ENCODE data around the gene DNAJC6. TPM values are rescaled to one million over a fixed set of nuclear protein-coding genes. Genes with fewer than 3 reads are reported as not detected.
A peak's percentile ranks its signal among the peaks of the same experiment; 100 is the strongest.
"Not testable (repeated sequence)": the region's sequence is repeated elsewhere in the genome, so short reads cannot be mapped to it uniquely, and the experiment has no call there.

DNAJC6 gene
- total RNA-seq, 1 experiment from 2014 or later, result 15.6 TPM

DNA sequence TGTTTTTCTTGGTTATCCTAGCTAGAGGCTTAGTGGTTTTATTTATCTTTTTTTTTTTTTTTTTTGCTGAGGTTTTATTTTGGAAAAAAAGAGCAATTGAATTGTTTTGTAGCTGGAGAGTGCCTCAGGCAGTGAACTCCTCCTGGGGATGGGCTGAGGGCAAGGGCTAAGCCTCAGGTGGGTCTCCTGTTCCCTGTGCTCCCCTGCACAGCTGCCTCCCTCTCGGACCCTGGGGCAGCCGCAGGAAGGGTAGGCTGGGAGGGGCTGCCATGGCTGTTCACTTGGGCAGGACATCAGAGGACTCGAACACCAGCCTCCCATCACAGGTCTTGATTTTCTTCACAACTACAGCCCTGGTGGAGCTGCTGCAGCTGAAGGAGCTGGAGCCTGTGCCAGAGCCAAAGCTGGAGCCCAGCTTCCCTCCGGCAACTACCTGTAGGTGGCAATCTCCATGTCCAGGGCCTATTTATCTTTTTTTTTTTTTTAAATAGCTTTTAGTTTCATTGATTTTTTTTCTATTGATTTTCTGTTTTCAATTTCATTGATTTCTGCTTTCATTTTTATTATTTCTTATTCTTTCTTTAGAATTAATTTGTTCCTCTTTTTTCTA, 140.0 kb downstream of the DNAJC6 start:
- Histone ChIP-seq H3K27me3 (ENCODE audit: insufficient read depth, low read depth) (no peaks in the 10 kb centered on the region), H3K9me2 (ENCODE audit: insufficient read depth) (no peaks in the 10 kb centered on the region; the same call in 1 of the 2 replicates), H3K9me3 (ENCODE audit: insufficient read depth, low read depth) (no peaks in the 10 kb centered on the region), H3K27ac (no peak overlapping the region), H4K20me1 (ENCODE audit: insufficient read depth) (no peaks in the 10 kb centered on the region), H3K4me3 (no peak overlapping the region), H3K36me3 (ENCODE audit: low read depth) (no peaks in the 10 kb centered on the region), H3F3A (ENCODE audit: insufficient read depth, low read depth) (no peaks in the 10 kb centered on the region), H3K4me1 (replicated peaks; ENCODE audit: insufficient read depth) (no peaks in the 10 kb centered on the region), H3K4me2 (no peak overlapping the region), H2AFZ (no peak overlapping the region), H3K79me2 (ENCODE audit: low read depth) (no peaks in the 10 kb centered on the region)
- no TSS peak for BruUV-seq (replicated peaks)
- TF ChIP-seq CTCF (conservative IDR thresholded peaks at IDR 0.05) (peak; percentile 46; the same call in 1 of the 2 replicates), EZH2 (IDR thresholded peaks at IDR 0.05; ENCODE audit: low read depth) (no peak)
- ChIA-PET CTCF (interaction anchor here (1.1 kb wide), 1 partner anchor 10 kb away, joined by 4 read pairs; no protein-coding TSS in a partner anchor), POLR2A (ENCODE audit: unreplicated experiment) (interaction anchor here (0.6 kb wide), 2 partner anchors 14 to 26 kb away, joined by 12 to 22 read pairs; no protein-coding TSS in a partner anchor)
- no peak for DNase-seq
- intact Hi-C loops (cut with micrococcal nuclease; ENCODE audit: unreplicated experiment), result no loop called here

DNA sequence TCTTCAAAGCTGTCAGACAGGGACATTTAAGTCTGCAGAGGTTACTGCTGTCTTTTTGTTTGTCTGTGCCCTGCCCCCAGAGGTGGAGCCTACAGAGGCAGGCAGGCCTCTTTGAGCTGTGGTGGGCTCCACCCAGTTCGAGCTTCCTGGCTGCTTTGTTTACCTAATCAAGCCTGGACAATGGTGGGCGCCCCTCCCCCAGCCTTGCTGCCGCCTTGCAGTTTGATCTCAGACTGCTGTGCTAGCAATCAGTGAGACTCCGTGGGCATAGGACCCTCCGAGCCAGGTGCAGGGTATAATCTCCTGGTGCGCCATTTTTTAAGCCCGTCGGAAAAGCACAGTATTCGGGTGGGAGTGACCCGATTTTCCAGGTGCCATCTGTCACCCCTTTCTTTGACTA, 146.3 kb downstream of the DNAJC6 start:
- CTCF ChIA-PET; H3K4me1 ChIP-seq (replicated peaks; ENCODE audit: insufficient read depth); H3K27ac ChIP-seq; H3K4me3 ChIP-seq; H3F3A ChIP-seq (ENCODE audit: insufficient read depth, low read depth); POLR2A ChIA-PET (ENCODE audit: unreplicated experiment); H3K36me3 ChIP-seq (ENCODE audit: low read depth); BruUV-seq (replicated peaks); H3K9me2 ChIP-seq (ENCODE audit: insufficient read depth); intact Hi-C loops (cut with micrococcal nuclease; ENCODE audit: unreplicated experiment); H3K9me3 ChIP-seq (ENCODE audit: insufficient read depth, low read depth); H3K27me3 ChIP-seq (ENCODE audit: insufficient read depth, low read depth); H2AFZ ChIP-seq; H3K79me2 ChIP-seq (ENCODE audit: low read depth); H3K4me2 ChIP-seq; DNase-seq; H4K20me1 ChIP-seq (ENCODE audit: insufficient read depth): not testable (repeated sequence)

DNA sequence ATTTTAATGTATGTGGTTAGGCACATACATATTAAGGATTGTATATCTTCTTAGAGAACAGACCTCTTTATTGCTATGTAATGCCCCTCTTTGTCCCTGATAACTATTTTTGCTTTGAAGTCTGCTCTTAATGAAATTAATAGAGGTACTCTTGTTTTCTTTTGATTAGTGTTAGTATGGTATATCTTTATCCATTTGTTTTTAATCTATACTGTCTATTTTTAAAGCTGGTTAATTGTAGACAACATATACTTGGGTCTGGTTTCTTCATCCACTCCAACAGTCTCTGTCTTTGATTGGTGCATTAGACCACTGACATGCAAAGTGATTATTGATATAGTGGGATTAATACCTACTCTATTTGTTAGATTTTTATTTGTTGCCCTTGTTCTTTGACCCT, 147.1 kb downstream of the DNAJC6 start:
- Histone ChIP-seq H3F3A (ENCODE audit: insufficient read depth, low read depth) (no peaks in the 10 kb centered on the region), H3K36me3 (ENCODE audit: low read depth) (no peaks in the 10 kb centered on the region), H3K79me2 (ENCODE audit: low read depth) (no peaks in the 10 kb centered on the region), H3K9me2 (ENCODE audit: insufficient read depth) (no peaks in the 10 kb centered on the region), H3K27ac (no peak overlapping the region), H2AFZ (no peak overlapping the region), H4K20me1 (ENCODE audit: insufficient read depth) (no peaks in the 10 kb centered on the region), H3K4me3 (no peak overlapping the region), H3K9me3 (ENCODE audit: insufficient read depth, low read depth) (no peaks in the 10 kb centered on the region), H3K4me2 (no peak overlapping the region), H3K27me3 (ENCODE audit: insufficient read depth, low read depth) (no peaks in the 10 kb centered on the region), H3K4me1 (replicated peaks; ENCODE audit: insufficient read depth) (no peaks in the 10 kb centered on the region)
- no peak for TF ChIP-seq CTCF (conservative IDR thresholded peaks at IDR 0.05)
- TF ChIP-seq EZH2 (IDR thresholded peaks at IDR 0.05; ENCODE audit: low read depth), result no peak
- BruUV-seq (replicated peaks), result no TSS peak
- CTCF ChIA-PET, result no interaction called here
- intact Hi-C loops (cut with micrococcal nuclease; ENCODE audit: unreplicated experiment), result no loop called here
- POLR2A ChIA-PET (ENCODE audit: unreplicated experiment), result no interaction called here
- DNase-seq, result no peak

DNA sequence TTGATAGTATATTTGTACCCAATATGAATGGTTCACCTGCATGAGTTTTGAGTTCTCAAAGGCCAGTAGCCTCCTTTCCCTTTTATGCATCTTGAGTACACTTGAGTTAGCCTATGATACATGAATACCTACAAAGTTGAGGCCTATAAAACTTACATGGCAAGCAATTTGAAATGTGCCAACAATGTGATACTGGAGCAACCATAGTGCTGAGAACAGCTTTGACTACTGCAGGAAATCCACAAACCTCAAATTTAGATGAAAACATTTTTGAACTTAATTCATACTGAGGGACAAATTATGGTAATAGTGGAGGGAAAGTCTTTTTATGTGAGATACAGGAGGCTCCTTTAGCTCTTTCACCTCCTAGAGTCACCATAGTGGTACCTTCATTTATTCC, 148.5 kb downstream of the DNAJC6 start:
- Histone ChIP-seq H4K20me1 (ENCODE audit: insufficient read depth) (no peaks in the 10 kb centered on the region), H2AFZ (no peak overlapping the region), H3K4me1 (replicated peaks; ENCODE audit: insufficient read depth) (no peaks in the 10 kb centered on the region), H3K9me3 (ENCODE audit: insufficient read depth, low read depth) (no peaks in the 10 kb centered on the region), H3K27ac (no peak overlapping the region), H3K79me2 (ENCODE audit: low read depth) (no peaks in the 10 kb centered on the region), H3K36me3 (ENCODE audit: low read depth) (no peaks in the 10 kb centered on the region), H3K9me2 (ENCODE audit: insufficient read depth) (no peaks in the 10 kb centered on the region), H3K27me3 (ENCODE audit: insufficient read depth, low read depth) (no peaks in the 10 kb centered on the region), H3K4me2 (no peak overlapping the region), H3K4me3 (no peak overlapping the region), H3F3A (ENCODE audit: insufficient read depth, low read depth) (no peaks in the 10 kb centered on the region)
- BruUV-seq (replicated peaks), result no TSS peak
- ChIA-PET CTCF (interaction anchor here (0.8 to 1.5 kb wide), 2 partner anchors 230 to 394 kb away, joined by 3 read pairs; no protein-coding TSS in a partner anchor), POLR2A (ENCODE audit: unreplicated experiment) (no interaction called here)
- intact Hi-C loops (cut with micrococcal nuclease; ENCODE audit: unreplicated experiment), result loop anchor here (2.0 kb wide), 1 partner anchor 37 kb away; the partner anchor contains the start of genes LEPR and LEPROT
- TF ChIP-seq CTCF (conservative IDR thresholded peaks at IDR 0.05), result no peak
- TF ChIP-seq EZH2 (IDR thresholded peaks at IDR 0.05; ENCODE audit: low read depth), result no peak
- no peak for DNase-seq
